Stomach (tissue), 4 donors: Measurements from ENCODE around the gene TOR3A.

ENCODE experiments used
- CTCF ChIP-seq, 7 experiments: fragments of 450-650 bp in 4 of 7; fragments of 200-600 bp in 3 of 7; sonication (generic) in 3 of 7; IDR thresholded peaks; one replicate each; pipeline ENCODE4 v1.5.1; 2016 to 2019; ENCODE audit warnings: antibody characterized with exemption in 7 of 7, control low read depth in 2 of 7, mild to moderate bottlenecking in 1 of 7
- EP300 ChIP-seq: sonication (generic); formaldehyde crosslinking; IDR thresholded peaks from one replicate; pipeline ENCODE4 v1.6.1; 2017; ENCODE audit warnings: antibody characterized with exemption
- POLR2A ChIP-seq, 4 donors: fragments of 450-650 bp; IDR thresholded peaks; one replicate each; pipeline ENCODE4 v1.6.1; 2016; ENCODE audit warnings: antibody characterized with exemption in 4 of 4, control low read depth in 2 of 4, mild to moderate bottlenecking in 1 of 4, moderate library complexity in 1 of 4
- POLR2AphosphoS5 ChIP-seq, 3 donors: sonication (generic); formaldehyde crosslinking; IDR thresholded peaks; one replicate each; pipeline ENCODE4 v1.6.1; 2016; ENCODE audit warnings: antibody characterized with exemption in 3 of 3

- no peak for TF ChIP-seq POLR2AphosphoS5 (IDR thresholded peaks at IDR 0.05)
- TF ChIP-seq CTCF (IDR thresholded peaks at IDR 0.05), result no peak
- no peak for TF ChIP-seq EP300
- TF ChIP-seq POLR2A (IDR thresholded peaks at IDR 0.05), result no peak
Observed at GRCh38 chr1:179115181-179115580, 33.3 kb downstream of the TOR3A start.
